HepG2 (cell line): ENCODE measurements around the gene MRPL43. TPM values are rescaled to one million over a fixed set of nuclear protein-coding genes. Genes with fewer than 3 reads are reported as not detected.

Experiments used
- ASH2L ChIP-seq: fragments of 300-600, 200-600 bp; sonication (generic); IDR thresholded peaks from 2 replicates; pipeline ENCODE4 v1.7.0; 2017; ENCODE audit warnings: low read depth, mild to moderate bottlenecking, moderate library complexity, mixed read lengths, low read length; ENCODE audit not compliant: insufficient read length
- DBP ChIP-seq: sonication (generic); formaldehyde crosslinking; IDR thresholded peaks from 2 replicates; pipeline ENCODE4 v1.4.0; 2020; ENCODE audit warnings: missing genetic modification reagents; ENCODE audit errors: not compliant biosample characterization
- EED ChIP-seq: sonication (generic); formaldehyde crosslinking; IDR thresholded peaks from 2 replicates; pipeline ENCODE4 v1.5.0; 2020; ENCODE audit warnings: mild to moderate bottlenecking, missing genetic modification reagents
- EHMT2 ChIP-seq: fragments of 200-600 bp; sonication (generic); IDR thresholded peaks from 2 replicates; pipeline ENCODE4 v1.7.0; 2017; ENCODE audit warnings: antibody characterized with exemption, low read depth, low read length, borderline replicate concordance
- ETS1 ChIP-seq: sonication (generic); formaldehyde crosslinking; IDR thresholded peaks from 2 replicates; pipeline ENCODE4 v1.4.0; 2020; ENCODE audit warnings: missing genetic modification reagents
- GMEB2 ChIP-seq: IDR thresholded peaks from 2 replicates; pipeline ENCODE4 v1.6.1; 2016; ENCODE audit warnings: missing biosample characterization, missing genetic modification reagents, low read depth
- MEIS2 ChIP-seq: sonication (generic); formaldehyde crosslinking; IDR thresholded peaks from 2 replicates; pipeline ENCODE4 v1.9.0; 2021; ENCODE audit warnings: mild to moderate bottlenecking, missing genetic modification reagents
- MTF2 ChIP-seq: sonication (generic); formaldehyde crosslinking; IDR thresholded peaks from 2 replicates; pipeline ENCODE4 v1.5.0; 2020; ENCODE audit warnings: missing genetic modification reagents, borderline replicate concordance
- PRPF4 ChIP-seq: fragments of 200-400 bp; formaldehyde crosslinking; IDR thresholded peaks from 2 replicates; pipeline ENCODE4 v1.6.1; 2016; ENCODE audit warnings: low read length, low read depth; ENCODE audit not compliant: poor library complexity, severe bottlenecking
- RBM22 ChIP-seq: fragments of 200-400 bp; formaldehyde crosslinking; optimal IDR thresholded peaks from 2 replicates; pipeline ENCODE3; 2017; ENCODE audit warnings: mild to moderate bottlenecking, low read length, moderate library complexity
- SMAD3 ChIP-seq: sonication (generic); formaldehyde crosslinking; IDR thresholded peaks from 2 replicates; pipeline ENCODE4 v1.4.0; 2020; ENCODE audit warnings: missing genetic modification reagents
- SP1 ChIP-seq, 2 experiments: fragments of 450-650 bp in 1 of 2; sonication (generic) in 1 of 2; formaldehyde crosslinking in 1 of 2; IDR thresholded peaks; 2 replicates each; pipeline versions ENCODE4 v1.4.0 to v1.6.1; 2016 to 2020; ENCODE audit warnings: missing genetic modification reagents in 1 of 2
- TFDP2 ChIP-seq: sonication (generic); formaldehyde crosslinking; IDR thresholded peaks from 2 replicates; pipeline ENCODE4 v1.4.0; 2020; ENCODE audit warnings: missing genetic modification reagents
- TP53 ChIP-seq: sonication (generic); formaldehyde crosslinking; conservative IDR thresholded peaks from 2 replicates; pipeline ENCODE4 v1.4.0; 2020; ENCODE audit warnings: missing genetic modification reagents
- ZEB1 ChIP-seq: IDR thresholded peaks from 2 replicates; pipeline ENCODE4 v1.6.1; 2012; ENCODE audit warnings: mild to moderate bottlenecking, low read depth, inconsistent platforms; ENCODE audit not compliant: insufficient replicate concordance
- ZFP41 ChIP-seq: sonication (generic); formaldehyde crosslinking; IDR thresholded peaks from 2 replicates; pipeline ENCODE4 v1.4.0; 2020; ENCODE audit warnings: mild to moderate bottlenecking, missing genetic modification reagents, borderline replicate concordance
- ZNF414 ChIP-seq: sonication (generic); formaldehyde crosslinking; IDR thresholded peaks from 2 replicates; pipeline ENCODE4 v1.5.0; 2020; ENCODE audit warnings: missing genetic modification reagents
- ZNF569 ChIP-seq: sonication (generic); formaldehyde crosslinking; IDR thresholded peaks from 2 replicates; pipeline ENCODE4 v1.5.0; 2020; ENCODE audit warnings: mild to moderate bottlenecking, missing genetic modification reagents, moderate library complexity, borderline replicate concordance
- ZNF691 ChIP-seq: sonication (generic); formaldehyde crosslinking; IDR thresholded peaks from 2 replicates; pipeline ENCODE4 v1.4.0; 2020; ENCODE audit warnings: missing genetic modification reagents, low read depth, mild to moderate bottlenecking, borderline replicate concordance
- ZNF709 ChIP-seq: sonication (generic); formaldehyde crosslinking; IDR thresholded peaks from 2 replicates; pipeline ENCODE4 v1.5.0; 2020; ENCODE audit warnings: mild to moderate bottlenecking, missing genetic modification reagents
- ZNF737 ChIP-seq: sonication (generic); formaldehyde crosslinking; IDR thresholded peaks from 2 replicates; pipeline ENCODE4 v1.5.0; 2020; ENCODE audit warnings: missing genetic modification reagents, mild to moderate bottlenecking, borderline replicate concordance
- ZNF841 ChIP-seq: sonication (generic); formaldehyde crosslinking; IDR thresholded peaks from 2 replicates; pipeline ENCODE4 v1.8.1; 2023; ENCODE audit warnings: missing genetic modification reagents, borderline replicate concordance
- polyA plus RNA-seq, 8 experiments: library from polyadenylated mRNA; depleted of rRNA in 3 of 8; stranded (reverse) in 7 of 8; unstranded in 1 of 8; fragments of >200 nt; fragmentation: Illumina TruSeq in 4 of 8; extraction: Trizol in 4 of 8; gene quantifications; 2 replicates each; pipeline versions ENCODE4 v1.2.1 to v1.2.3, GENCODE V29; 2011 to 2016; ENCODE audit warnings: low read depth in 4 of 8, missing spikeins in 1 of 8, mixed read lengths in 1 of 8; ENCODE audit not compliant: insufficient read depth in 1 of 8
- total RNA-seq, 5 experiments: library from RNA; depleted of rRNA; stranded (reverse); fragments of >200 nt; fragmentation: Illumina TruSeq; extraction: Trizol; gene quantifications; 2 replicates each; pipeline ENCODE4 v1.2.3, GENCODE V29; 2016; ENCODE audit warnings: low read depth in 1 of 5

Gene MRPL43
- total and polyA plus RNA-seq, 2 of the 13 experiments (the other 11 are each of a cell fraction or from before 2014, with no cell fraction given) = 71.0 to 73.7 TPM

- TF ChIP-seq ZNF691 (CRISPR knock-in tag) (peak; percentile 3; the same call in 1 of the 2 replicates), PRPF4 (peak; percentile 55), EED (CRISPR knock-in tag) (no peak), TP53 (CRISPR knock-in tag) (no peak), MTF2 (CRISPR knock-in tag) (no peak), ZNF414 (no peak; the same call in 1 of the 2 replicates), SMAD3 (no peak), EHMT2 (no peak), DBP (no peak), ZNF709 (CRISPR knock-in tag) (no peak), RBM22 (peak; percentile 12), ZFP41 (no peak), SP1 (IDR thresholded peaks at IDR 0.05) (no peak), SP1 (CRISPR knock-in tag; IDR thresholded peaks at IDR 0.05) (no peak; the same call in 1 of the 2 replicates), TFDP2 (CRISPR knock-in tag) (no peak), MEIS2 (no peak), GMEB2 (no peak), ETS1 (CRISPR knock-in tag) (no peak), ASH2L (no peak), ZNF841 (CRISPR knock-in tag) (no peak), ZNF737 (CRISPR knock-in tag) (no peak), ZNF569 (no peak), ZEB1 (no peak)
These were observed 11.1 kb upstream of the MRPL43 start (continued) for GRCh38 chr10:100998183-100998990.
